GM13976 (cell line): ENCODE data around the gene ANKRD13A.

Experiments
- DNase-seq: peaks from one replicate; pipeline ENCODE4 v3.0.0; 2012; ENCODE audit warnings: low spot score
- CTCF ChIP-seq: IDR thresholded peaks from 2 replicates; pipeline ENCODE4 v1.5.1; 2012; ENCODE audit warnings: borderline replicate concordance, mild to moderate bottlenecking; ENCODE audit not compliant: insufficient read depth; ENCODE audit errors: extremely low read depth, missing control alignments, control extremely low read depth
- in situ Hi-C: fragments of 300-500 bp; cut with MboI; formaldehyde crosslinking; loops from one replicate; pipeline ENCODE4 v1.12.0; 2022; ENCODE audit warnings: low sequenced_read_pairs, mixed read lengths, inconsistent platforms; ENCODE audit not compliant: unreplicated experiment

Gene ANKRD13A

DNA sequence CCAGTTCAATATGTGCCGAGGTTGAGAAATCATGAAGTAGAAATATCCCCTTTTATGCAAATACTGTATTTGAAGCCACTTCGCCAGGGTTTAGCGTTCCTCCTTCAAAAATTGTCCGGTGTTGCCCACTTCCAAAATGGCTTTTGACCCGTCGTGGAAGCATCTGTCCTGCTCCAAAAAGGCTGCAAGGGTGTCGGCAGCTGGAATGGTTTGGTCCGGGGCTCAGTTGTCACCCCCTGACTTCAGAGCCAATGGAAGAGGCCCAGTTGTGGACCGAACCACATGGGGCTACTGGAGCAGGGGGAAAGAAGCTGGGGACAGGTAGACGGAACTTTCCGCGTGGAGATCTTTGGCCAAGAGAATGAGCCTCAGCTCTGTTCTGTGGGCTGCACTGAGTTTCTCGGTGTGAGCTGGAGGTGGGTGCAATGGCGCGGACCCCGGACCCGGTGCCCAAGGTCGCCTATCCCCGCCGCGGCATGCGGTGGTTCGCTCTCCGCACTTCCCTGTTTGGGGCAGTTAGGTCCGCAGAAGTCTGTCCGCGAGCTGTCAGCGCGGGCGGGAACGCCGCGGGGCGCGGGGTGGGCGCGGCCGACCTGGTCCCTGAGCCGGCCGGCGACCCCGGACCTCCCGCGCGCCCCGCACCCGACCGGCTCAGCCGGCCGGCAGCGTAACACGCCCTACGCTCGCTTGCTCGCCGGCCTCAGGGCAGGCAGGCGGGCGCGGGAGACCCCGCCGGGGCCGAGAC lies at the start of gene ANKRD13A:
Gene ANKRD13A (plus strand): TSS at position 527 of the 745 bp plus-strand sequence. CDS start 259 bp downstream, outside the sequence.
- in situ Hi-C loops, result no loop called here
- DNase-seq, result peak; percentile 87
- TF ChIP-seq CTCF, result no peak

GRCh38 chr12:109950625-109951024 lies 48.6 kb upstream of the ANKRD13A start:
- in situ Hi-C loops, result no loop called here
- DNase-seq, result no peak
- no peak for TF ChIP-seq CTCF

GRCh38 chr12:109951136-109951535 lies 48.1 kb upstream of the ANKRD13A start:
- in situ Hi-C loops, result no loop called here
- no peak for TF ChIP-seq CTCF
- DNase-seq, result no peak

DNA sequence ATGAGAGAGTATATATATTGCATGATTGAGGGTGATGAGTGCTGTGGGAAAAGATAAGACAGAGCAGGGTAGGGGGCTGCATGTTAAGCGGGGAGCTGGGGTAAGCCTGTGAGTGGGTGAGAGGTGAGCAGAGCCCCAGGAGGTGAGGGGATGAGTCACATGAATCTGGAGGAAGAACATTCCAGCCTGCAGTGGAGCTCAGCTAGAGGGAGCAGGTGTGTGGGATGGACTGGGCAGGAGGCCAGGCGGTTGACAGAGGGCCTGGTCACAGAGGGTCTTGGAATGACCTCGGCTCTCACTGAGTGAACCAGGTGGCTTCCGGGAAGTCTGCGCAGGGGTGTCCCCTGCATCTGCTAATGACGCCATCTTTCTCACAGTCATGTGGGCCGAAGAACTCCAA lies 47.5 kb upstream of the ANKRD13A start:
- no peak for TF ChIP-seq CTCF
- in situ Hi-C loops, result no loop called here

GRCh38 chr12:109952160-109952858 lies 46.9 kb upstream of the ANKRD13A start:
- in situ Hi-C loops, result no loop called here
- no peak for TF ChIP-seq CTCF
- peak; percentile 51 for DNase-seq

More for the DNA sequence above, 47.5 kb upstream of the ANKRD13A start:
- no peak for DNase-seq

GRCh38 chr12:109952873-109953272 lies 46.4 kb upstream of the ANKRD13A start:
- no peak for TF ChIP-seq CTCF
- in situ Hi-C loops, result no loop called here
- DNase-seq, result no peak
